Thyroid gland (tissue), 4 donors: ENCODE results near the gene RNASE9. TPM values are rescaled to one million over a fixed set of nuclear protein-coding genes. Genes with fewer than 3 reads are reported as not detected.

Experiments
- DNase-seq, 2 donors: peaks; one replicate each; pipeline ENCODE4 v3.0.0-alpha.2; 2019
- H3K27ac ChIP-seq, 3 donors: fragments of 200-600 bp; sonication (generic); 1 replicate in 2 of 3; 2 replicates in 1 of 3; pipeline ENCODE4 v1.5.1; 2016 to 2019; ENCODE audit warnings: mild to moderate bottlenecking in 1 of 3, moderate library complexity in 1 of 3
- H3K27me3 ChIP-seq: fragments of 200-600 bp; sonication (generic); one replicate; pipeline ENCODE4 v1.5.1; 2019
- H3K36me3 ChIP-seq, 2 donors: fragments of 200-600 bp; sonication (generic); one replicate each; pipeline ENCODE4 v1.5.1; 2016 to 2019
- H3K4me1 ChIP-seq, 2 donors: fragments of 200-600 bp; sonication (generic); one replicate each; pipeline ENCODE4 v1.5.1; 2017 to 2019
- H3K4me3 ChIP-seq, 3 donors: fragments of 200-600 bp; sonication (generic); replicated peaks in 1 of 3; 1 replicate in 2 of 3; 2 replicates in 1 of 3; pipeline ENCODE4 v1.5.1; 2016; ENCODE audit warnings: mild to moderate bottlenecking in 1 of 3
- H3K9me3 ChIP-seq: fragments of 200-600 bp; sonication (generic); one replicate; pipeline ENCODE4 v1.5.1; 2017
- POLR2A ChIP-seq, 2 donors: fragments of 450-650 bp; IDR thresholded peaks; one replicate each; pipeline ENCODE4 v1.6.1; 2017; ENCODE audit warnings: antibody characterized with exemption in 2 of 2, mild to moderate bottlenecking in 2 of 2, moderate library complexity in 1 of 2
- WGBS, 2 donors: methylation state at CpG; one replicate each; pipeline ENCODE4 v1.1.5; 2017; 5-methylcytosine and 5-hydroxymethylcytosine counted together
- intact Hi-C: fragments of 100-400 bp; cut with DNase I; formaldehyde crosslinking; loops from one replicate; pipeline ENCODE4 v1.15.1; 2023
- total RNA-seq, 4 donors: library from RNA; depleted of rRNA; stranded (reverse); fragments of >200 nt; gene quantifications; one replicate each; pipeline ENCODE4 v1.2.3, GENCODE V29; 2016
- TF ChIP-seq, protein P1 (sequence below), 6 experiments: fragments of 200-600 bp in 3 of 6; fragments of 450-650 bp in 3 of 6; sonication (generic) in 3 of 6; IDR thresholded peaks; one replicate each; pipeline ENCODE4 v1.5.1; 2016 to 2019; ENCODE audit warnings: antibody characterized with exemption in 6 of 6, mild to moderate bottlenecking in 2 of 6, inconsistent platforms in 1 of 6, moderate library complexity in 1 of 6

Gene RNASE9
- not detected for total RNA-seq

GRCh38 chr14:20560961-20561360 lies at the start of gene RNASE9:
RNASE9 (minus strand) TSS chr14:20561047.
- intact Hi-C loops: no loop called here

DNA sequence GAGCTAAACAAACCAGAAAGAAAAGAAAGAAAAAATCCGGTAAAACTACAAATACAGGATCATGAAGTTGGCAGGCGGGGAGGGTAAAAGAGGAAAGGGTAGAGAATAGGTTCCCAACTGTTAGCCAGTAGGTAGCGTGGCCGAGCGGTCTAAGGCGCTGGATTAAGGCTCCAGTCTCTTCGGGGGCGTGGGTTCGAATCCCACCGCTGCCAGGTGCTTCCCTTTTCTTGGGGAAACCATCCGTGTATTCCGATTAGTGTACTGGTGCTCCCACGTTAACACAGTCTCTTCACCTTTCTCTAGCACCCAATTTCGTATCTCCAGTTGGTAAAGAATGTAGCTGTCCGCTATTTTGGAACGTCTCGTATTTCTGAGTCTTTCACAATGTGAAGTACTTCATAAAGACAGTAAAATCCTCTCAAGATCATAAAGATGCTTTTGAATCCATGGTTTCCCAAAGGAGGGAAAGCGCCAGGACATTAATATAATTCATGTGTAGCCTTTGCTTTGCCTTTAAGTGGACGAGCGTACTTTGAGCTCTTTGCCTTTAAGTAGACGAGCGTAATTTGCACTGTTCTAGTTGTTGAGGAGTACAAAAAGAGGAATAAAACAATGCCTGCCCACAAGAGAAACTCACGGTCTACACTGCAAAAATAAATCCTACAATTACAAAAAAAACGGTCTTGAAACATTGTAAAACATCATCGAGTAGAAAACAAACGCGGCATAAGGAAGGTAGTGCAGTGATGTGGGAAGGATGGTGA lies 49.3 kb upstream of the RNASE9 start:
- H3K36me3 ChIP-seq: no peaks in the 10 kb centered on the region
- TF ChIP-seq, protein P1, sequence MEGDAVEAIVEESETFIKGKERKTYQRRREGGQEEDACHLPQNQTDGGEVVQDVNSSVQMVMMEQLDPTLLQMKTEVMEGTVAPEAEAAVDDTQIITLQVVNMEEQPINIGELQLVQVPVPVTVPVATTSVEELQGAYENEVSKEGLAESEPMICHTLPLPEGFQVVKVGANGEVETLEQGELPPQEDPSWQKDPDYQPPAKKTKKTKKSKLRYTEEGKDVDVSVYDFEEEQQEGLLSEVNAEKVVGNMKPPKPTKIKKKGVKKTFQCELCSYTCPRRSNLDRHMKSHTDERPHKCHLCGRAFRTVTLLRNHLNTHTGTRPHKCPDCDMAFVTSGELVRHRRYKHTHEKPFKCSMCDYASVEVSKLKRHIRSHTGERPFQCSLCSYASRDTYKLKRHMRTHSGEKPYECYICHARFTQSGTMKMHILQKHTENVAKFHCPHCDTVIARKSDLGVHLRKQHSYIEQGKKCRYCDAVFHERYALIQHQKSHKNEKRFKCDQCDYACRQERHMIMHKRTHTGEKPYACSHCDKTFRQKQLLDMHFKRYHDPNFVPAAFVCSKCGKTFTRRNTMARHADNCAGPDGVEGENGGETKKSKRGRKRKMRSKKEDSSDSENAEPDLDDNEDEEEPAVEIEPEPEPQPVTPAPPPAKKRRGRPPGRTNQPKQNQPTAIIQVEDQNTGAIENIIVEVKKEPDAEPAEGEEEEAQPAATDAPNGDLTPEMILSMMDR (IDR thresholded peaks at IDR 0.05): no peak
- no peak for TF ChIP-seq POLR2A (IDR thresholded peaks at IDR 0.05)
- H3K4me3 ChIP-seq: peak overlapping the region; percentile 37 to 84 (median 72)
- no peaks in the 10 kb centered on the region for H3K9me3 ChIP-seq
- H3K27me3 ChIP-seq: no peaks in the 10 kb centered on the region
- peak overlapping the region in 2 of 3 donors; percentile 84 to 88 for H3K27ac ChIP-seq
- DNase-seq: peak; percentile 83 to 84
- 6 to 7% methylated on average over 27 of the region's 27 CpGs for WGBS, 2 donors
- H3K4me1 ChIP-seq: no peaks in the 10 kb centered on the region
- intact Hi-C loops: loop anchor here (5.0 kb wide), 1 partner anchor 72 kb away; the partner anchor contains the start of gene RNASE4

More at GRCh38 chr14:20560961-20561360, at the start of gene RNASE9:
- Histone ChIP-seq H3K9me3 (no peaks in the 10 kb centered on the region), H3K27me3 (no peaks in the 10 kb centered on the region), H3K4me1 (no peaks in the 10 kb centered on the region), H3K4me3 (no peak within 1 kb of the TSS), H3K27ac (no peak within 1 kb of the TSS), H3K36me3 (no peaks in the 10 kb centered on the region)
- TF ChIP-seq, protein P1 (IDR thresholded peaks at IDR 0.05): no peak
- TF ChIP-seq POLR2A (IDR thresholded peaks at IDR 0.05): no peak
- 95% methylated on average over 3 of the region's 3 CpGs for WGBS, 2 donors
- DNase-seq: no peak

DNA sequence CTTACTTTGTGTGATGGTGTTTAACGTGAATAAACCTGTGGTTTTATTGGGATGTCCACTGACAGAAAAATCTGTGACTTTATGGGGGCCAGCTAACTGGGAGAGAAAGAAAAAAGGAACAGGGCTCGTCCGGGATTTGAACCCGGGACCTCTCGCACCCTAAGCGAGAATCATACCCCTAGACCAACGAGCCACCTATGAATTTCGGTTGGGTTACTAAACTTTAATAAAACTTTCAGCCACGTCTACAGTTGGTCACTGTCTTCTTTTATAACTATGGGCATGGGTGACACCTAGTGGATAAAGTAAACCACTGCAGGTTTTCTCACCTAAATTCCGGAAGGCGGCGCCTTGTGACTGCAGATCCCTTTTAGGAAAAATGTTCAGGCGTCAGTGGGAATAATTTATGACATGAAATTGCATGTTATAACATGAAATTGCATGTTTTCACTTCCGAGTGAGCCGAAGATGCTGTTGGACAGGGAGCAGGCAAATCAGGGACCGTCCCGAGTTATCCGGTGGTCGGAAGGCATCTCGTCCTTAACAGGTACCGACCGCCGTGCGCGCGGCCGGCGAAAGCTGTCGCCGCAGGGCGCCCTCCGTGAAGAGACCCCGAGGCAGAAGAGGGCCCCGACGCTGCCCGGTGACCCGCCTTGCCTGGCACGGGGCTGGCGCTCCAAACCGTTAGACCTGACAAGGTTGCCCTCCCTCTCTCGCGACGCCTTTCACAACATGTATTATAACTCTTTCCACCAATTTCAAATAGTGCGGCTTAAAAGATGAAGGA lies 48.6 kb upstream of the RNASE9 start:
- H3K4me3 ChIP-seq: peak overlapping the region; percentile 37 to 84 (median 72)
- no peaks in the 10 kb centered on the region for H3K27me3 ChIP-seq
- no peak for TF ChIP-seq POLR2A (IDR thresholded peaks at IDR 0.05)
- TF ChIP-seq, protein P1 (IDR thresholded peaks at IDR 0.05): peak; percentile 53 to 100 (median 92)
- no peaks in the 10 kb centered on the region for H3K9me3 ChIP-seq
- 0 to 2% methylated on average over 34 to 39 of the region's 44 CpGs for WGBS, 2 donors
- intact Hi-C loops: loop anchor here (5.0 kb wide), 4 partner anchors 73 to 287 kb away; partner anchors contain the start of genes RNASE4 and TEP1
- H3K27ac ChIP-seq: peak overlapping the region; percentile 29 to 88 (median 84)
- H3K36me3 ChIP-seq: no peaks in the 10 kb centered on the region
- peak; percentile 71 to 72 for DNase-seq
- no peaks in the 10 kb centered on the region for H3K4me1 ChIP-seq

DNA sequence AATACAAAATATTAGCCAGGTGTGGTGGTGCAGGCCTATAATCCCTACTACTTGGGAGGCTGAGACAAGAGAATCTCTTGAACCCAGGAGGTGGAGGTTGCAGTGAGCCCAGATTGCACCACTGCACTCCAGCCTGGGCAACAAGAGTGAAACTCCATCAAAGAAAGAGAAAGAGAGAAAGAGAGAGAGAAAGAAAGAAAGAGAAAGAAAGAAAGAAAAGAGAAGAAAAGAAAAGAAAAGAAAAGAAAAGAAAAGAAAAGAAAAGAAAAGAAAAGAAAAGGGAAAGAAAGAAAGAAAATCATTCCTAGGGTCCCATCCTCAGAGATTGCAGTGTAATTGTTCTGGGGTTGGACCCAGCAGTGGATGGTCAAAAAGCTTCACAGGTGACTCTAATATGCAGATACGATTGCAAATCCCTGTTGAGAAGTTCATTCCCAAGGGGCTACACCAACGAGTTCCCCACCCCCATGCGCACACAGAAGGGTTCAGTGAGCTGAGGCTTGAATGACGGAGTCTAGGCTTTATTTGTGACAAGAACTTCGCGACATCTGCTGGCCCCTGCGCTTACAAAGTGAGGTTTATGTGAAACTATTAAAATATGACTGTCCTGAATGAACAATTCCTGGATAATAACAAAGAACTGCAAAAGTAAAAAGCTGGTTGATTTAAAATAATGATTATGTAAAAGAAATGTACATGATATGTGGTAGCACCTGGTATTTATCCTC lies 47.7 kb upstream of the RNASE9 start:
- intact Hi-C loops: loop anchor here (5.0 kb wide), 3 partner anchors 81 to 286 kb away; partner anchors contain the start of gene TEP1
- no peak for TF ChIP-seq POLR2A (IDR thresholded peaks at IDR 0.05)
- TF ChIP-seq, protein P1 (IDR thresholded peaks at IDR 0.05): no peak
- Histone ChIP-seq H3K4me1 (no peaks in the 10 kb centered on the region), H3K27ac (no peak overlapping the region), H3K9me3 (no peaks in the 10 kb centered on the region), H3K27me3 (no peaks in the 10 kb centered on the region), H3K4me3 (no peak overlapping the region), H3K36me3 (no peaks in the 10 kb centered on the region)
- WGBS, 2 donors: 66 to 72% methylated on average over 7 of the region's 7 CpGs
- no peak for DNase-seq
